Measurements from ENCODE around the gene ARHGAP42. TPM values are rescaled to one million over a fixed set of nuclear protein-coding genes. Genes with fewer than 3 reads are reported as not detected.

The ARHGAP42 gene
- total and polyA plus RNA-seq, 2 of the 13 experiments (the other 11 are each of a cell fraction or from before 2014, with no cell fraction given) = 2.5 to 4.3 TPM

- ChIA-PET POLR2A (no interaction called here), CTCF (ENCODE audit: low intra/inter-chr PET ratio, low total read pairs) (no interaction called here)
- Histone ChIP-seq H3K4me2 (ENCODE audit: low read depth, low read length) (no peak overlapping the region), H4K20me1 (ENCODE audit: insufficient read depth, low read length) (no peaks in the 10 kb centered on the region), H3K4me3 (replicated peaks in 1 of 3; ENCODE audit: insufficient read depth in 1 of 3, low read depth in 2 of 3, low read length in 3 of 3) (no peak overlapping the region), H3K27ac (ENCODE audit: extremely low read length, insufficient read depth, low read length) (no peak overlapping the region), H3K36me3 (replicated peaks in 1 of 2; ENCODE audit: control insufficient read depth in 1 of 2, insufficient read depth in 2 of 2, low read length in 2 of 2) (no peaks in the 10 kb centered on the region), H3K9me3 (ENCODE audit: low read length) (no peaks in the 10 kb centered on the region), H2AFZ (ENCODE audit: low read length) (no peak overlapping the region), H3K27me3 (ENCODE audit: control insufficient read depth in 1 of 2, insufficient read depth in 2 of 2, low read length in 2 of 2) (no peaks in the 10 kb centered on the region), H3K9ac (ENCODE audit: insufficient read depth, low read depth, low read length) (no peak overlapping the region), H3K4me1 (ENCODE audit: insufficient read depth, low read length) (peaks cover 6% of the 10 kb centered on the region; the same call in 1 of the 2 replicates), H3K79me2 (ENCODE audit: insufficient read depth, low read length) (no peaks in the 10 kb centered on the region)
- no peak for DNase-seq (ENCODE audit: low spot score)
- intact Hi-C loops (cut with micrococcal nuclease; ENCODE audit: unreplicated experiment) = no loop called here
- ATAC-seq = no peak
- BruUV-seq (replicated peaks) = no TSS peak
- in situ Hi-C loops (cut with HindIII; ENCODE audit: extremely low pct_ligation_motif_present, low pct_unique_long_range_greater_than_20kb) = no loop called here
- TF ChIP-seq ZNF800 (CRISPR knock-in tag; IDR thresholded peaks at IDR 0.05) = no peak
- TF ChIP-seq PRPF4 (IDR thresholded peaks at IDR 0.05; ENCODE audit: low read depth, low read length, poor library complexity, severe bottlenecking) = no peak
- no peak for TF ChIP-seq MAZ (IDR thresholded peaks at IDR 0.05; ENCODE audit: borderline replicate concordance, low read depth, low read length)
- no peak for TF ChIP-seq MAZ (CRISPR knock-in tag; IDR thresholded peaks at IDR 0.05; ENCODE audit: low read depth)
- no peak for TF ChIP-seq SMYD3 (CRISPR knock-in tag; IDR thresholded peaks at IDR 0.05)
- TF ChIP-seq, protein P1, sequence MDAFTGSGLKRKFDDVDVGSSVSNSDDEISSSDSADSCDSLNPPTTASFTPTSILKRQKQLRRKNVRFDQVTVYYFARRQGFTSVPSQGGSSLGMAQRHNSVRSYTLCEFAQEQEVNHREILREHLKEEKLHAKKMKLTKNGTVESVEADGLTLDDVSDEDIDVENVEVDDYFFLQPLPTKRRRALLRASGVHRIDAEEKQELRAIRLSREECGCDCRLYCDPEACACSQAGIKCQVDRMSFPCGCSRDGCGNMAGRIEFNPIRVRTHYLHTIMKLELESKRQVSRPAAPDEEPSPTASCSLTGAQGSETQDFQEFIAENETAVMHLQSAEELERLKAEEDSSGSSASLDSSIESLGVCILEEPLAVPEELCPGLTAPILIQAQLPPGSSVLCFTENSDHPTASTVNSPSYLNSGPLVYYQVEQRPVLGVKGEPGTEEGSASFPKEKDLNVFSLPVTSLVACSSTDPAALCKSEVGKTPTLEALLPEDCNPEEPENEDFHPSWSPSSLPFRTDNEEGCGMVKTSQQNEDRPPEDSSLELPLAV (CRISPR knock-in tag; conservative IDR thresholded peaks at IDR 0.05; ENCODE audit: low read depth) = no peak
- no peak for TF ChIP-seq ZNF777 (CRISPR knock-in tag; IDR thresholded peaks at IDR 0.05)
- TF ChIP-seq, protein P2, sequence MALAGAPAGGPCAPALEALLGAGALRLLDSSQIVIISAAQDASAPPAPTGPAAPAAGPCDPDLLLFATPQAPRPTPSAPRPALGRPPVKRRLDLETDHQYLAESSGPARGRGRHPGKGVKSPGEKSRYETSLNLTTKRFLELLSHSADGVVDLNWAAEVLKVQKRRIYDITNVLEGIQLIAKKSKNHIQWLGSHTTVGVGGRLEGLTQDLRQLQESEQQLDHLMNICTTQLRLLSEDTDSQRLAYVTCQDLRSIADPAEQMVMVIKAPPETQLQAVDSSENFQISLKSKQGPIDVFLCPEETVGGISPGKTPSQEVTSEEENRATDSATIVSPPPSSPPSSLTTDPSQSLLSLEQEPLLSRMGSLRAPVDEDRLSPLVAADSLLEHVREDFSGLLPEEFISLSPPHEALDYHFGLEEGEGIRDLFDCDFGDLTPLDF (CRISPR knock-in tag; IDR thresholded peaks at IDR 0.05) = no peak
- no peak for TF ChIP-seq ZMAT5 (CRISPR knock-in tag; IDR thresholded peaks at IDR 0.05; ENCODE audit: borderline replicate concordance, low read depth)
- WGBS (ENCODE audit: low lambda C conversion rate) = 61% methylated on average over 1 of the region's 1 CpG
- FAIRE-seq = no peak
These were observed 47.8 kb downstream of the ARHGAP42 start for GRCh38 chr11:100734743-100735527.

All from HepG2 (cell line).